Measurements from ENCODE around the gene FNDC3B. TPM values are rescaled to one million over a fixed set of nuclear protein-coding genes. Genes with fewer than 3 reads are reported as not detected.

Gene FNDC3B
- total RNA-seq, 1 donor = 221 TPM

DNA sequence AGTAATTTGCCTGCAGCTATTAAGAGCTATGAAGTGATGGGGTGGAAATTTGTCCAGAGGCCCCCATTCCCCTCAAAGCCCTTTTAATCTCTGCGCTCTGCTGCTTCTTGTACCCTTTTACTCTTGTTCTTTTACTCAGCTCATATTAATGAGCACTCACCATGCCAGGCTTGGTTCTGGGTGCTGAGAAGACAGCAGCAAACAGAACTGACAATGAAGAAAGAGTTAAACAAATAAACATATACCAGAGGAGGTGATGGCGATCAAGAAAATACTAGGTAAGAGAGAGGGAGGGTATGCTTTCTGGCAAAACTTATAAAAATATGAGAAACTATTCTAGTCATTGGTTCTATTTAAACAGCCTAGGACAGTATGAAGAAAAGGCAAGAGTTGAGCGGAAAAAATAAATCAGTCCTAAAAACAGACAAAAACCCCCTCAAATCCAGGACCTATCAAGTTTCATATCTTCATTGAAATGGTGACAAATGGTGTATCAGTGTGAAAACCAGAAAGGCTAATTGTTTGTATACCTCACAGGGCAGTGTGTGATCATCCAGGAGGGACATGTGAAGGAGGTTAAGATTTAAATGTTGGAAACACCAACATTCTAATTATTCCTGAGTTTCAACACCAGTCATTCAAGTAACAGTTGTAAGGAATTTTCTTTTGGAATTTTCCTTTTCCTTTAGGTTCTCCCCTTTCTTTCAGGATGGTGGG is 144.9 kb downstream of the FNDC3B start:
- no peak overlapping the region for H3K4me3 ChIP-seq (ENCODE audit: low read depth, low read length)
- no peak for DNase-seq (ENCODE audit: low read depth)
- TF ChIP-seq, protein P1, sequence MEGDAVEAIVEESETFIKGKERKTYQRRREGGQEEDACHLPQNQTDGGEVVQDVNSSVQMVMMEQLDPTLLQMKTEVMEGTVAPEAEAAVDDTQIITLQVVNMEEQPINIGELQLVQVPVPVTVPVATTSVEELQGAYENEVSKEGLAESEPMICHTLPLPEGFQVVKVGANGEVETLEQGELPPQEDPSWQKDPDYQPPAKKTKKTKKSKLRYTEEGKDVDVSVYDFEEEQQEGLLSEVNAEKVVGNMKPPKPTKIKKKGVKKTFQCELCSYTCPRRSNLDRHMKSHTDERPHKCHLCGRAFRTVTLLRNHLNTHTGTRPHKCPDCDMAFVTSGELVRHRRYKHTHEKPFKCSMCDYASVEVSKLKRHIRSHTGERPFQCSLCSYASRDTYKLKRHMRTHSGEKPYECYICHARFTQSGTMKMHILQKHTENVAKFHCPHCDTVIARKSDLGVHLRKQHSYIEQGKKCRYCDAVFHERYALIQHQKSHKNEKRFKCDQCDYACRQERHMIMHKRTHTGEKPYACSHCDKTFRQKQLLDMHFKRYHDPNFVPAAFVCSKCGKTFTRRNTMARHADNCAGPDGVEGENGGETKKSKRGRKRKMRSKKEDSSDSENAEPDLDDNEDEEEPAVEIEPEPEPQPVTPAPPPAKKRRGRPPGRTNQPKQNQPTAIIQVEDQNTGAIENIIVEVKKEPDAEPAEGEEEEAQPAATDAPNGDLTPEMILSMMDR (IDR thresholded peaks at IDR 0.05; ENCODE audit: insufficient read depth, low read depth, low read length) = no peak

DNA sequence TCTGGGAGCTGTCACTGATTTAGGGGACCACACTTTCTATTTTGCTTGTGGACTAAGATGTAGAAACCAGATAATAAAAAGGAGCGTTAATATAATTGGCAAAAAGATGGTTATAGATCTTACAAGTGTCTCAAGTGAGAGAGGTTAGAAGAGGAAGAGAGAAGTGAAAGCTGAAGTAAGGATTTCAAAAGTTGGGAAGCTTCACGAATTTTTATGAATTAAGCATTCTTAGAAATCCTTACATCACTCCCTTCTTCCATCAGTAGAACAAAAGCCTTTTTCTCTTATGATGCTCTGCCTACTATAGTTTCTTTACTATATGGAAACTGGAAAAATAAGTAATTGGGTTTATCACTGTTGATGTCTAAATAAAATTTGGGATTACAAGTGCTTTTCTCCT is 146.5 kb downstream of the FNDC3B start:
- no peak for DNase-seq (ENCODE audit: low read depth)
- TF ChIP-seq, protein P1 (IDR thresholded peaks at IDR 0.05; ENCODE audit: insufficient read depth, low read depth, low read length) = no peak
- H3K4me3 ChIP-seq (ENCODE audit: low read depth, low read length) = no peak overlapping the region

DNA sequence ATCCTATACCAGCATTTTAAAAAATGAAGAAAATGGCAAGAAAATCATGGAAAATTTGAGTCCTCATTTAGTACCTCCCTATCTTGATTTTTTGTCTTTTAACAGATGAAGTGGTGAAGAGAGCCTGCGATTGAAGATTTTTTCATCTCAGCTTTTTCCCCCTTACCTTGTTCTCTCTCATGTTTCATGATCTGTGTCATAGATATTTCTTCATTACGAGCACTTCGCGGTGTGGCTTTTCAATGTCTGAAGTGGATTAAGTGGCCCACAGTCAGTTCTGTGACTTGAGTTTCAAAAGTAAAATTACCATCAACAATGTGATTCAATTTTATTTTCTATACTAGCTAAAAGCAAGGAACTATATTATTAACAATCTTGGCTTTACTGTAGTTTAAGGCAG is 147.2 kb downstream of the FNDC3B start:
- DNase-seq (ENCODE audit: low read depth) = no peak
- no peak overlapping the region for H3K4me3 ChIP-seq (ENCODE audit: low read depth, low read length)
- TF ChIP-seq, protein P1 (IDR thresholded peaks at IDR 0.05; ENCODE audit: insufficient read depth, low read depth, low read length) = no peak

DNA sequence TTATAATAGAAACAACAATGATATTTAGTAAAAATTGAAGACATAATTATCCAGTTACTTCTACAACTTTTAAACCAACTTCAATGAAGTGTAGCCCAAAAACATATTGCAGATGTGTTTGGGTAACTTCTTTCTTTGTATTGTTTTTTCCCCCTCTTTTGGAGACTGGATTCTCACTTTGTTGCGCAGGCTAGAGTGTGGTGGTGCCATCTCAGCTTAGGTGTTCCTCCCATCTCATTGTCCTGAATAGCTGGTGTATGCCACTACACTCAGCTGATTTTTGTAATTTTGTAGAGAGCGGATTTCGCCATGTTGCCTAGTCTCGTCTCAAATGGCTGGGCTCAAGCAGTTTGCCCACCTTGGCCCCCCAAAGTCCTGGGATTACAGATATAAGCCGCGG is 148.1 kb downstream of the FNDC3B start:
- no peak for DNase-seq (ENCODE audit: low read depth)
- H3K4me3 ChIP-seq (ENCODE audit: low read depth, low read length) = no peak overlapping the region
- TF ChIP-seq, protein P1 (IDR thresholded peaks at IDR 0.05; ENCODE audit: insufficient read depth, low read depth, low read length) = no peak

DNA sequence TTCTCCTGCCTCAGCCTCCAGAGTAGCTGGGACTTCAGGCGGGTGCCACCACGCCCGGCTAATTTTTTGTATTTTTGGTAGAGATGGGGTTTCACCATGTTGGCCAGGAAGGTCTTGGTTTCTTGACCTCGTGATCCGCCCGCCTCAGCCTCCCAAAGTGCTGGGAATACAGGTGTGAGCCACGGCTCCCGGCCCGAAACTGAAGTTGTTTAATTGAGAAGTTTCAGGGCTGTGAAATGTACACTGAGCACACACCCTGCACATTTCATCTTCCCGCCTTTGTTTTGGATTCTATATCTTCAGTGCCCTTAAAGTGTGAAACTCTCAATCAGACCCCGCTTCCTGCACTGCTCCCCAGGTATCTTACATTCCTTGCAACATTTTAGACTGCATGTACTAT is 149.1 kb downstream of the FNDC3B start:
- TF ChIP-seq, protein P1 (IDR thresholded peaks at IDR 0.05; ENCODE audit: insufficient read depth, low read depth, low read length) = no peak
- no peak for DNase-seq (ENCODE audit: low read depth)
- H3K4me3 ChIP-seq (ENCODE audit: low read depth, low read length) = no peak overlapping the region

DNA sequence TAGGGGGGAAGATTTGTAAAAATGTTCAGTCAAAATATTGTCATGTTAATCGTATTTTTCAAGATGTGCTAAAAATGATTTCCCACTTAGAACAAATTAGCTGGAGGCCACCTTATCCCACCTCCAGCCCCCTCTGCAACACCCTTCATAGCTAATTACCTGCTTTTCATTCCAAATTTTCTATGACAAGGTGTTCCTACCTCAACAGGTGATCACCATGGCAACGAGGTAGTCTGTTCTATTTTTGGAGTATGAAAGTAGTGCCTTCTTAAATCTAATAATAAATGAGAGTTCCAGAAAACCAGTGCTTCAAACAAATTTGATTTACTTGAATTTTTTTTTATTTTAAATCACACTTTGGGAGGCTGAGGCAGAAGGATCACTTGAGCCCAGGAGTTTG is 149.8 kb downstream of the FNDC3B start:
- H3K4me3 ChIP-seq (ENCODE audit: low read depth, low read length) = no peak overlapping the region
- DNase-seq (ENCODE audit: low read depth) = no peak
- TF ChIP-seq, protein P1 (IDR thresholded peaks at IDR 0.05; ENCODE audit: insufficient read depth, low read depth, low read length) = no peak
